ENCODE measurements around the gene UNK.

- no peak for TF ChIP-seq EED (CRISPR knock-in tag; IDR thresholded peaks at IDR 0.05)
- no peak for TF ChIP-seq GTF2F1 (IDR thresholded peaks at IDR 0.05; ENCODE audit: low read length)
- TF ChIP-seq ZNF788 (CRISPR knock-in tag; IDR thresholded peaks at IDR 0.05; ENCODE audit: borderline replicate concordance): no peak
- TF ChIP-seq SP2 (CRISPR knock-in tag; IDR thresholded peaks at IDR 0.05): no peak
- TF ChIP-seq CTCF (CRISPR knock-in tag; IDR thresholded peaks at IDR 0.05): no peak
- no peak for TF ChIP-seq SUZ12 (IDR thresholded peaks at IDR 0.05; ENCODE audit: low read depth, low read length)
- no peak for TF ChIP-seq EP300 (IDR thresholded peaks at IDR 0.05; ENCODE audit: low read depth in 2 of 2, low read length in 2 of 2)
- no peak for TF ChIP-seq EP300 (CRISPR knock-in tag; IDR thresholded peaks at IDR 0.05; ENCODE audit: borderline replicate concordance)
These were observed 44.8 kb upstream of the UNK start for GRCh38 chr17:75739801-75740200.

Data from HepG2 (cell line).